Measurements from ENCODE around the gene PRTFDC1. TPM values are rescaled to one million over a fixed set of nuclear protein-coding genes. Genes with fewer than 3 reads are reported as not detected.

Gene PRTFDC1
- total RNA-seq, 1 experiment from 2014 or later, result 83.2 TPM

- TF ChIP-seq CTCF (IDR thresholded peaks at IDR 0.05; ENCODE audit: insufficient read depth in 1 of 2, low read depth in 1 of 2, low read length in 1 of 2, severe bottlenecking in 1 of 2, unreplicated experiment in 1 of 2), result no peak
- POLR2A ChIA-PET, result no interaction called here
These were observed 66.7 kb downstream of the PRTFDC1 start for GRCh38 chr10:24885551-24886289.

DNA sequence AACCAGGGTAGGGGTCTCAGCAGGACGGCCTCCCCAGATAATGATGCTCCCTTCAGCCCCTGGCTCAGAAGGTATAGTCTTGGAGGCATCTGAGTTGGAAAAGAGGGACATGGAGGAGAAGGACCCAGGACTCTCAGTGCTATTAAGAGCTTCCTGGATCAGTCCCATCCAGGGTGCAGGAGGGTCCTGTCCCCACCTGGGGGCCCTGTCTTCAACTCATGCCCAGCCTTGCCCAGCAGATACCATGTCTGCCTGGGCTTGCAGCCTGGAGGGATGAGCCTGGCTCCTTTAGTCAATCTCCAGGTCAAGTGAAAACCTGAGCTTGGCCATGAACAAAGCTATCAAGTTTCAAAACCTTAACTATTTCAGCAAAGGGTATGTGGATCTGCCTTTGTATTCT is 67.6 kb downstream of the PRTFDC1 start:
- H3K4me3 ChIP-seq (ENCODE audit: low read depth, low read length), result no peak overlapping the region
- H3K9me3 ChIP-seq, result no peaks in the 10 kb centered on the region
- H3K4me3 Mint-ChIP-seq (ENCODE audit: unreplicated experiment), result no peak overlapping the region
- no peaks in the 10 kb centered on the region for H3K27me3 ChIP-seq (replicated peaks; ENCODE audit: control insufficient read depth, insufficient read depth, low read length)
- H3K36me3 ChIP-seq (ENCODE audit: control insufficient read depth, insufficient read depth, low read length), result no peaks in the 10 kb centered on the region
- intact Hi-C loops (cut with micrococcal nuclease; ENCODE audit: unreplicated experiment), result loop anchor here (10.0 kb wide), 1 partner anchor 200 kb away; no protein-coding TSS in a partner anchor
- peaks cover 16% of the 10 kb centered on the region for H3K4me1 ChIP-seq
- H3K4me1 Mint-ChIP-seq (ENCODE audit: low read depth, unreplicated experiment), result peaks cover 8% of the 10 kb centered on the region
- no TSS peak for BruUV-seq (replicated peaks)
- no peaks in the 10 kb centered on the region for H3K27me3 Mint-ChIP-seq (ENCODE audit: insufficient read depth, unreplicated experiment)
- no peaks in the 10 kb centered on the region for H3K9me3 Mint-ChIP-seq (ENCODE audit: unreplicated experiment)
- no peak for DNase-seq
- H3K36me3 Mint-ChIP-seq (ENCODE audit: insufficient read depth, unreplicated experiment), result peaks cover 9% of the 10 kb centered on the region
- ChIA-PET CTCF (interaction anchor here (1.0 kb wide), 1 partner anchor 32 kb away, joined by 3 read pairs; no protein-coding TSS in a partner anchor), POLR2A (no interaction called here)
- no peak overlapping the region for H3K27ac Mint-ChIP-seq (ENCODE audit: unreplicated experiment)
- TF ChIP-seq CTCF (IDR thresholded peaks at IDR 0.05; ENCODE audit: insufficient read depth in 1 of 2, low read depth in 1 of 2, low read length in 1 of 2, severe bottlenecking in 1 of 2, unreplicated experiment in 1 of 2), result no peak

More at GRCh38 chr10:24885551-24886289, 66.7 kb downstream of the PRTFDC1 start:
- Mint-ChIP-seq H3K36me3 (ENCODE audit: insufficient read depth, unreplicated experiment) (peaks cover 8% of the 10 kb centered on the region), H3K4me1 (ENCODE audit: low read depth, unreplicated experiment) (peaks cover 17% of the 10 kb centered on the region), H3K27me3 (ENCODE audit: insufficient read depth, unreplicated experiment) (no peaks in the 10 kb centered on the region), H3K27ac (ENCODE audit: unreplicated experiment) (no peak overlapping the region), H3K4me3 (ENCODE audit: unreplicated experiment) (no peak overlapping the region), H3K9me3 (ENCODE audit: unreplicated experiment) (no peaks in the 10 kb centered on the region)
- no TSS peak for BruUV-seq (replicated peaks)
- no peak for DNase-seq
- Histone ChIP-seq H3K36me3 (ENCODE audit: control insufficient read depth, insufficient read depth, low read length) (no peaks in the 10 kb centered on the region), H3K4me3 (ENCODE audit: low read depth, low read length) (no peak overlapping the region), H3K27me3 (replicated peaks; ENCODE audit: control insufficient read depth, insufficient read depth, low read length) (no peaks in the 10 kb centered on the region), H3K9me3 (no peaks in the 10 kb centered on the region), H3K4me1 (peaks cover 23% of the 10 kb centered on the region)
- intact Hi-C loops (cut with micrococcal nuclease; ENCODE audit: unreplicated experiment), result loop anchor here (10.0 kb wide), 1 partner anchor 199 kb away; no protein-coding TSS in a partner anchor
- CTCF ChIA-PET, result no interaction called here

DNA sequence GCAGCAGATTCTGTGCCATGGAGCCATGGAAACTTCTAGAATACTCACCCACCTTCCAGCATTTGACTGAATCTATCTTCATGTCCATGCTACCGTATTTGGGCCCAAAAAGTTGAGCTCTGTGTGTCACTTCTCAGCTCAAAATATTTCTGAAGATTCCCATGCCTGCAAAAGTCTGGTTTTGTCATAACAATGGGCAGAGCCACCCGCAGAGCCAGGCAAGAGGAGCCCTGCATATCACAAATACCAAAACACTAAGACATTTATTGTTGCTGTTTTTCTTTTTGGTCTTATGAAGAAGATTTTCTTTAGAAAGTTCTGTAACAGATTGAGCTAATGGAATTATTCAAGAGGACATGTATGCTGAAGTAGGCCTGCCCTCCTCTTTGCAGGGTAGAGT is 68.1 kb downstream of the PRTFDC1 start:
- Mint-ChIP-seq H3K4me1 (ENCODE audit: low read depth, unreplicated experiment) (peaks cover 3% of the 10 kb centered on the region), H3K36me3 (ENCODE audit: insufficient read depth, unreplicated experiment) (peaks cover 9% of the 10 kb centered on the region), H3K27ac (ENCODE audit: unreplicated experiment) (no peak overlapping the region), H3K4me3 (ENCODE audit: unreplicated experiment) (no peak overlapping the region), H3K27me3 (ENCODE audit: insufficient read depth, unreplicated experiment) (no peaks in the 10 kb centered on the region), H3K9me3 (ENCODE audit: unreplicated experiment) (no peaks in the 10 kb centered on the region)
- intact Hi-C loops (cut with micrococcal nuclease; ENCODE audit: unreplicated experiment), result loop anchor here (10.0 kb wide), 1 partner anchor 200 kb away; no protein-coding TSS in a partner anchor
- Histone ChIP-seq H3K4me3 (ENCODE audit: low read depth, low read length) (no peak overlapping the region), H3K4me1 (peaks cover 11% of the 10 kb centered on the region), H3K9me3 (no peaks in the 10 kb centered on the region), H3K27me3 (replicated peaks; ENCODE audit: control insufficient read depth, insufficient read depth, low read length) (no peaks in the 10 kb centered on the region), H3K36me3 (ENCODE audit: control insufficient read depth, insufficient read depth, low read length) (no peaks in the 10 kb centered on the region)
- CTCF ChIA-PET, result interaction anchor here (1.0 kb wide), 1 partner anchor 32 kb away, joined by 3 read pairs; no protein-coding TSS in a partner anchor
- no peak for TF ChIP-seq CTCF (IDR thresholded peaks at IDR 0.05; ENCODE audit: insufficient read depth in 1 of 2, low read depth in 1 of 2, low read length in 1 of 2, severe bottlenecking in 1 of 2, unreplicated experiment in 1 of 2)
- no peak for DNase-seq
- no TSS peak for BruUV-seq (replicated peaks)
- POLR2A ChIA-PET, result no interaction called here

All from Caco-2 (cell line).